Tongue (tissue), 2 donors: Measurements from ENCODE around the gene ST3GAL2. TPM values are rescaled to one million over a fixed set of nuclear protein-coding genes. Genes with fewer than 3 reads are reported as not detected.
"Not testable (repeated sequence)": the region's sequence is repeated elsewhere in the genome, so short reads cannot be mapped to it uniquely, and the experiment has no call there.

Source experiments
- DNase-seq: peaks from one replicate; pipeline ENCODE4 v3.0.0-alpha.2; 2015
- total RNA-seq: library from RNA; depleted of rRNA; stranded (reverse); fragments of >200 nt; gene quantifications from one replicate; pipeline ENCODE4 v1.2.3, GENCODE V29; 2014

ST3GAL2 gene
- total RNA-seq, 1 donor from 2014 or later: 35.8 TPM

DNA sequence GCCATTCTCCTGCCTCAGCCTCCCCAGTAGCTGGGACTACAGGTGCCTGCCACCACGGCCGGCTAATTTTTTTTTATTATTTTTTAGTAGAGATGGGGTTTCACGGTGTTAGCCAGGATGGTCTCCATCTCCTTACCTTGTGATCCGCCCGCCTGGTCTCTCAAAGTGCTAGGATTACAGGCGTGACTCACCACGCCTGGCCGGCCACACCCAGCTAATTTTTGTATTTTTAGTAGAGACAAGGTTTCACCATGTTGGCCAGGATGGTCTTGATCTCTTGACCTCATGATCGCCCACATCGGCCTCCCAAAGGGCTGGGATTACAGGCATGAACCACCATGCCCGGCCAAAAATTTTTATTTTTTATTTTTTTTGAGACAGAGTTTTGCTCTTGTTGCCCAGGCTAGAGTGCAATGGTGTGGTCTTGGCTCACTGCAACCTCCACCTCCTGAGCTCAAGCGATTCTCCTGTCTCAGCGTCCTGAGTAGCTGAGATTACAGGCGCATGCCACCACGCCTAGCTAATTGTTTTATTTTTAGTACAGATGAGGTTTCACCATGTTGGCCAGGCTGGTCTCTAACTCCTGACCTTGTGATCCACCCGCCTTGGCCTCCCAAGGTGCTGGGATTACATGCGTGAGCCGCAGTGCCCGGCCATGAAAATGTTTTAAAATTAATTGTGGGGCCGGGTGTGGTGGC, 52.5 kb downstream of the ST3GAL2 start:
- DNase-seq: not testable (repeated sequence)

DNA sequence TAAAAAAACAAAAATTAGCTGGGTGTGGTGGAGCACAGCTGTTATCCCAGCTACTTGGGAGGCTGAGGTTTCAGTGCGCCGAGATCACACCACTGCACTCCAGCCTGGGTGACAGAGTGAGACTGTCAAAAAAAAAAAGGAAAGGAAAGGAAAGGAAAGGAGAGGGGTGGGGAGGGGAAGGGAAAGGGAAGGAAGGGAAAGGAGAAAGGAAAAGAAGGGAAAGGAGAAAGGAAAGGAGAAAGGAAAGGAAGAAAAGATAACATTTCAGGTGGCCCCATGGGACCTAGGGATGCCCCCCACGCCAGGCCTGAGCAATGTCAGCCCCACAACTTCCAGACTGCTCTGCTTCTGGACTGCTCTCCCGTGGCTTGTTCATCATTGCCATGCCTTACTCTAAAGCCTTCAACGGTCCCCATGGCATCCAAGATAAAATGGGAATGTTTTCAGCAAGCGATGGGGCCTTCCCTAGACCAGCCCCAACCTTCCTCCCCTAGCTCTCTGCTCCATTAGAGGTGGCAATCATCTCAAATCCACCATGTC, 55.4 kb downstream of the ST3GAL2 start:
- DNase-seq: no peak

DNA sequence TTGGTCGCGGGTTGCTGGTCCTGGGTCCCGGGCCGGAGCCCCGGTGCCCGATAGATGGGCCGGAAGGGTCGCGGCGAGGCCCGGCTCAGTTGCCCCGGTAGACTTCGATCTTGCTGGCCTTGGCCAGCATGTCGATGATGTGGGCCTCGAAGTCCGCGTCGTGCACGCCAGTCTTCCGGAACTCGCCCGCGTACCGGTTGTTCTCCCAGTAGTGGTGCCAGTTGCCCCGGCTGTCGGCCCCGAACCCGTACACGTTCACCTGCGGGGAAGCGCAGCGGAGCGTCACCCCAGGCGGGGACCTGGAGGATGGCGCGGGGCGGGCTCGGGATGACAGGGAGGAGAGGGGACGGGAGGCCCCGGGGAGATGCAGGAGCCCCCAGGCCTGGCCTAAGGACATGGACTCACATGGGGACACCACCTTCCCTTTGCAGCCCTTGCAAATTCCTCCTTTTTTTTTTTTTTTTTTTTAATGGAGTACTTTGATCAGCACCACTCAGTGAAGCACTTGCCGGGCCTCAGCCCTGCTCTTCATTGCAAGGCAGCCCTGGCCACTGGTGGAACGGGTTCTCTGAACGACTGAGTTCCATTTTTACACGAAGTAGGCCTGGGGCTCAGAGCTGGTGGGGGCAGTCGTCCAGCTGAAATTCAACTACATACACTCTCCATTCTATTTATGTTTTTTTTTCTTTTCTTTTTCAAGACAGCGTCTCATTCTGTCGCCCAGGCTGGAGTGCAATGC, 57.1 kb downstream of the ST3GAL2 start:
- no peak for DNase-seq

DNA sequence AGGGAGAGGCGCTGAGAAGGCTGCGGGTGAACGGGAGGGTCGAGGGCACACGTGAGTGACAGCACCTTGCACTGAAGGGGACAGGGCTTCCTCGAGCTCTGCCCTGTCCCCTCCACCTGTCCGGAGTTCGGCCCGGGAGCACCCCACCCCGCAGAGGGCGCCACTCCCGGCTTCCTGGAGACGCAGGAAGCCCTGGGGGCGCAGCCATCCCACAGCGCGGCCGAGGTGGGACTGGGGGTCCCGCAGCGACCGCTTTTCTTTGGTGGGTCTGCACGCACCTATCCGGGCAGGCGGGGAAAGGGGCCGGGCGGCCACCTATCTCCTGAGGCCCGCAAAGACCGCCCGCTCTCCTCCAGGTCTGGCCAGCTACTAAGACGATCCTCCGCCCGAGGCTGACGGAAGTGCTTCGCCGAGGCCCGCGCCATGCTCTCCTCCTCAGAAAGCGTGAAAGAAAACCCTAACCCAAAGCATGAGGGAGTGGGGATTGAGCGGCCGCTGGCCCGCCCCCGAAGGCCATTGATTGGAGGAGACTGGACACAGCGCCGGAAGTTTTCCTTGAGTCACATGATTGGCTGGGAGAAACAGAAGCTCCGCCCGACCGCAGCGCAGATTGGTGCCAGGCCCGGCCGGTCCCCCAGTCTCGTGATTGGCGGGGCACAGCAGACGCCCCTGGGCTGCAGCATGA, 57.8 kb downstream of the ST3GAL2 start:
- peak; percentile 99 for DNase-seq

DNA sequence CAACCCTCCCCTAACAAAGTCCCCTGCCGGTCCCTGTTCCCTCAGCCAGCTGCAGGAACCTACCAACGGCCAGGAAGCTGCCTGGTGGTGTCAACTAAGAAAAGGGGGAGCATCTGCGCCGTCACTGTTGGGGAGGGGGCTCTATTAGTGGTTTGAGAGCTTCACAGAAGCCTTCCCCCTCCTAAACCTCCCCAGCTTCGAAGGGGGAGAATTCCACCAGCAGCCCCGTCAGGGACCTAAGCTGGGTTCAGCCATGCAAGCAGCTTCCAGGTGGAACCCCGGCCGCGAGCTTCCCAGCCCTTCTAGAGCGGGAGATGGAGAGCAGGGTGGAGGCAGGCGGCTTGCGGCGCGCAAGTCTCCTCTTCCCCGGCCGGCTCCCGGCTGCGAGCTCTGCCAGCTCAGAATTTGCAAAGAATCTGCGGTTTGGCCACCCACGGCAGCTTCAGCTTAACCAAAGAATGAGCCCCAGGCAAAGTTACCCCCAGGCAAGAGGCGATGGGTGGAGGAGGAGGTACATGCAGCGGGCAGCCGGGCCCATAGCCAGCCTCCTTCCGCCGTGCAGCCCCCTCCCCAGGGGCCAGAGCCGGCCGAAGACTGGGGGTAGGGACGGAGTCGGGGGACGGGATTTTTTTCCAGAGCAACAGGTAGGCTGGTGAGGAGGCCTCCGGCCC, 58.5 kb downstream of the ST3GAL2 start:
- DNase-seq: peak; percentile 70

DNA sequence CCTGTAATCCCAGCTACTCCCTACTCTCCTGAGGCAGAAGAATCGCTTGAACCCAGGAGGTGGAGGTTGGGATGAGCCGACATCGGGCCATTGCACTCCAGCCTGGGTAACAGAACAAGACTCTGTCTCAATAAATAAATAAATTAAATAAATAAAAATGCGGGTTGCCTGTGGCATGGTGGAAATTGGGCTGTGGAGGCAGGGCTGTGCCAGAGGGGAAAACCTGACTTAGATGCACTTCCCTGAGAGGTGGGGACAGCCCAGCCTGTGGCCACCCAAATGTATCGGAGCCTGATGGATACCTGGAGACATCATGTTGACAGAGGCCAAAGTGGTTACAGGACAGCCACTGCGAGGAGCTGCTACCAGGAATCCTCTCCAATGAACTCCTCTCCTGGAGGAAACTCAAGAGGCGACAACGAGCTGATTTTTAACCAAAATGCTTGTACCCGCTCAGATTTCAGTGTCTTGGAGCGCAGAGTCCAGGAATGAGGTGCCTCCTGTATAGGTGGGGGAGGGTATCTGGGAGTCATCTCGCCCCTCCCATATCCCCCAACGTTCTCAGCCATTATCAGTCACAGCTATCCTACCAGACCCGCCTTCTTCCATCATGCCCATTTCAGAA, 59.9 kb downstream of the ST3GAL2 start:
- DNase-seq: no peak

DNA sequence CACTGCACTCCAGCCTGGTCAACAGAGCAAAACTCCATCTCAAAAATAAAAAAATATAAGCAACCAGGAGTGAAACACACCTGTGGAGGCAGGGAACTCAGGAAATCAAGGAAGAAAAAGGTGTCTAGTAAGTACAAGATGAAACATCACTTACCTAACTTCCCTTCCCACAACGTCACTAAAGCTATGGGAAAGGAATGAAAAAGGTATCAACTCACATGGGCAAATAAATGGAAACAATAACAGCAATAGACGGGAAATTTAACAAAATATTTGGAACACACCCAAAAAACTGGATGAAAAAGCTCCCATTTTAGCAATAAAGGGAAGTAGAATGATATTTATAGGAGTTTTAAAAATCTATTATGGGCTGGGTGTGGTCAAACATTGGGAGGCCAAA, 61.1 kb downstream of the ST3GAL2 start:
- no peak for DNase-seq

DNA sequence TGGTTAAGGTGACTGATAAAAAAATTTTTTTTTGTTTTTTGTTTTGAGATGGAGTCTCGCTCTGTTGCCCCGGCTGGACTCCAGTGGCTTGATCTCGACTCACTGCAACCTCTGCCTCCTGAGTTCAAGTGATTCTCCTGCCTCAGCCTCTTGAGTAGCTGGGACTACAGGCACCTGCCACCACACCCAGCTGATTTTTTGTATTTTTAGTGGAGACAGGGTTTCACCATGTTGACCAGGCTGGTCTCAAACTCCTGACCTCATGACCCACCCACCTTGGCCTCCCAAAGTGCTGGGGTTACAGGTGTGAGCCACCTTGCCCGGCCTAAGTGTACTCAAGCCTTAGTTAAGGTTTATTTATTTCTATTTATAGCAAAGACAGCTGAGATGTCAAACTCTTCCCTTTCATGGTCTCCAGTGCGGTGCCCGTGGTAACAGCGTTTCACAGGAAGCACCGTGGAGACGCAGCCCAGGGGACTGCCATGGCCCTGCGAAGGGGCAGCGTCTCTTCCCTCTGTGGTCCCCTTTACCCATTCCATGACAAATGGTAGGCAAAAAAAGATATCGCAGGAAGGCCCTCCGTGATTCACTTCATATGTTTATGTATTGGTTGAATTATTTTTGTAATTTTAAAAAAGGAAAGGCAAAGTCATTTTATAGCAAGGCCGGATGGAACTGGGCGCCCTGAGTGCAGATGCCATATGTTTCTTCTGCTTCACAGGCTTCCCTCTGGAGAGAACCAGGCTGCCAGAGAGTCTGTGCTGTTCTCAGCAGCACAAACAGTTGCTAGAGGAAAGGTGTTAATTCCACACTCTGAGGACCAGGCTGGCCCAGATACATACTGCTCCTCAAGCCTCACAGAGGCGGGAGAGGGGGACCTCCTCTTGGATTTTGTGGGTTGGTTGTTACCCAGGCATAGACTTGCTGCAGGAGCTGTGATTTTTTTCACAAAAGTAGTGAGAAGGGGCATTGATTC, 63.0 kb downstream of the ST3GAL2 start:
- DNase-seq: peak; percentile 33

DNA sequence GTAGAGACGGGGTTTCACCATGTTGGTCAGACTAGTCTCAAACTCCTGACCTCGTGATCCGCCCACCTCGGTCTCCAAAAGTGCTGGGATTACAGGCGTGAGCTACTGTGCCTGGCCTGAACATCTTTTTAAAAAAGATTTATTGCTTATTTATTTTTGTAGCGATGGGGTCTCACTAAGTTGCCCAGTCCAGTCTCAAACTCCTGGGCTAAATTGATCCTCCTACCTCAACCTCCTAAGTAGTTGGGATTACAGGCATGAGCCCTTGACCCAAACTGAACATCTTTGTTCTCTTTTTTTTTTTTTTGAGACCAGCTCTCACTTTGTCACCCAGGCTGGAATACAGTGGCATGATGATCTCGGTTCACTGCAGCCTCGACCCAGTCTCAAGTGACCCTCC, 64.7 kb downstream of the ST3GAL2 start:
- no peak for DNase-seq

DNA sequence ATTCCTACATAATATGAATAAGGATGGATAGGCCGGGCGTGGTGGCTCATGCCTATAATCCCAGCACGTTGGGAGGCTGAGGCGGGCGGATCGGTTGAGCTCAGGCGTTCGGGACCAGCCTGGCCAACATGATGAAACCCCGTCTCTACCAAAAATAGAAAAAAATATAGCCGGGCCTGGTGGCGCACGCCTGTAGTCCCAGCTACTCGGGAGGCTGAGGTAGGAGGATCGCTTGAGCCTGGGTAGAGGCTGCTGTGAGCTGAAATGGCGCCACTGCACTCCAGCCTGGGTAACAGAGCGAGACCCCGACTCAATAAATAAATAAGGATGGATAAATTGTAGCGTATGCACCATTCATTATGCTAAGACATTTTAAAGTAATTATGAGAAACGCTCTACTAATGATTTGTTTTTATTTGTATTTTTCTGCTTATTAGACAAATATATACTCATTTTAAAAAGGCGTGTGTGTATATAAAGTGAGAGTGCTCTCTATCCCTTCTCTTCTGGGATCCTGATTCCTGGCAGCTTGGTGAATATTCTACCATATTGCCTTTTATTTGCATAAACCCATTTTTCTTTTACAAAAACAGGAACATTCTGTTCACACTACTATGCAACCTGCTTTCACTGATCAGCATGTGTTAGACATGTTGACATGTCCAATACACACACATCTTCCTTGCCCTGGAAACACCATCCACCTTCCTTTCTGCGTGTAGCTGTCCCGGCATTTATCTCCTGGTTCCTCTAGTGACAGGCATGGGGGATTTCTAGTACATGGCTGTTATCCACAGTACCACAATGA, 65.8 kb downstream of the ST3GAL2 start:
- DNase-seq: no peak

DNA sequence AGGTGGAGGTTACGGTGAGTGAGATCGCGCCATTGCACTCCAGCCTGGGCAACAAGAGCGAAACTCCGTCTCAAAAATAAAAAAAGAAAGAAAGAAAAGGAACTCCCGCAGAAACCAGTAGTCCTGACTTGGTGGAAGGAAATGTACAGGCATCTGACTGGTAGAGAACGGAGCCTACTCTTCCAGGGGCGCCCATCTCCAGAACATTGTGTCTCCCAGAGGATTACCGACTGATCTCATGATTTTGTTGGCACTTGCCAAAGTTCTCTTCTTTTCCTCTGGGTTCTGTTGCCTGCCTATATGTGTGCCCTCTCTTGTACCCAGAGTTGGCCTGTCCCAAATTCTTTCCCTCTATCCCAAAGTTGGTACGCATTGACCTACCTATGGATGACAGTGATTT, 68.0 kb downstream of the ST3GAL2 start:
- DNase-seq: no peak

DNA sequence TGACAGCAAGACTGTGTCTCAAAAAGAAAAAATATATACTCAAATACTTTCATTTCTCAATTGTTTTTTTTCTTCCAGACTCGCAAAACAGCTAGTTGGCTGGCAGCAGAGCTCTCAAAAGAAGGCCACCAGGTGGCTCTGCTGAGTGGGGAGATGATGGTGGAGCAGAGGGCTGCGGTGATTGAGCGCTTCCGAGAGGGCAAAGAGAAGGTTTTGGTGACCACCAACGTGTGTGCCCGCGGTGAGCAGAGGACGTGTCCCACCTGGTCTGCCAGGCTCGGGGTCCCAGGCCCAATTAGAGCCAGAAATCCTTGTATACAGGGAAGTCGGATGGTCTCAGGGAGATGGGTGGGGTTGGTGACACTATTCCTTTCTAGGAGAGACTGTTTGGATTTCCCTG, 68.8 kb downstream of the ST3GAL2 start:
- DNase-seq: peak; percentile 22

DNA sequence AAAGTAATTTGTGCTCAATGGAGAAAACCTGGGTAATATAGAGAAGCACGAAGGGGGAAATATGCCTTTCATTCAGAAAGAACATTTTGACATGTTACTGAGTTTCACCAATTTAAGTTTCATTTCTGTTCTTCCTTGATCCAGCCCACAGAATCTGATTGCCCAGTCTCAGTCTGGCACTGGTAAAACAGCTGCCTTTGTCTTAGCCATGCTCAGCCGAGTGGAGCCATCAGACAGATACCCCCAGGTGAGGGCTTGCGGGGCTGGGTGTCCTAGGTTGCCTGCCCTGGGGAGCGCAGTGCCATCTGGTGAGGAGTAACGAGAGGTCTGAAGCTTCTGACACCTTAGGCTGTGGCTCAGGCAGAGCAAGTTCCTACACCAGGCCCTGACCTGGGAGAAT, 74.5 kb downstream of the ST3GAL2 start:
- no peak for DNase-seq

DNA sequence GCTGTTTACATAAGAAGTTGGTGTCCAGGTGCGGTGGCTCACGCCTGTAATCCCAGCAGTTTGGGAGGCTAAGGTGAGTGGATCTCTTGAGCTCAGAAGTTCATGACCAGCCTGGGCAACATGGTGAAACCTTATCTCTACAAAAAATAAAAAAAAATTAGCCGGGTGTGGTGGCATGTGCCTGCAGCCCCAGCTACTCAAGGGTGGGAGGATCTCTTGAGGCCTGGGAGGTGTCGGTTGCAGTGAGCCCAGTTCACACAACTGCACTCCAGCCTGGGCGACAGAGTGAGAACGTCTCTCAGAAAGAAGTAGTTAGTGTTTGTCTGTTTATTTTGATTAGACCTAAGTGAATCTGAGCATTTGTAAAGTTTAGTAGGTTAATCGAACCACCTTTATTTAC, 79.3 kb downstream of the ST3GAL2 start:
- DNase-seq: no peak

DNA sequence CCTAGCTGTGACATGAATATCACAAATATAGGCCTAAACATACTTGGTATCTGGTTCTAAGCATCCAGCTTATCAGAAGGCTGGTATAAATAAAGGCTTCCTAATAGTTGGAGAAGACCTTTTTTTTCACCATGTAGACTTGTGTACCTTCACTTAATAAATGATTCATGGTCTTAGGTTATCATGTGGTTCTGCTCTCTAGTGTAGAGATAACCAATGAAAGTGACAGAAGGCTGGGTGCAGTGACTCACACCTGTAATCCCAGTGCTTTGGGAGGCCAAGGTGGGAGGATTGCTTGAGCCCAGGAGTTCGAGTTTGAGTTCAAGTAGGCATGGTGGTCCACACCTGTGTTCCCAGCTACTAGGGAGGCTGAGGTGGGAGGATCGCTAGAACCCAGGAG, 89.1 kb downstream of the ST3GAL2 start:
- no peak for DNase-seq

DNA sequence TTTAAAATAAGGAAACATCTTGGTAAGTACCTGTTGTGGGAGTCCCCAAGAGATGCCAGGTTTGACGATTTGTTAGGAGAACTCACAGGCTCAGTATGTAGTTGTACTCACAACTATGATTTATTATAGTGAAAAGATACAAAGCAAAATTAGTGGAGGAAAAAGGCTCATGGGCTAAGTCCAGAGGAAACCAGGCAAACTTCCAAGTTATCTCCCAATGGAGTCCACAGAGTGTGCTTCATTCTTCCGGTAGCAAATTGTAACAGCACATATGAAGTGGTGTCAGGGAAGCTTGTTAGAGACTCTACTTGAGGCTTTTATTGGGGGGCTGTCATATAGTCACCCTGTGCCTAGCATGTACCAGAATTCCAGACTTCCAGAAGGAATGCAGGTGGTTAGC, 89.9 kb downstream of the ST3GAL2 start:
- DNase-seq: peak; percentile 25

DNA sequence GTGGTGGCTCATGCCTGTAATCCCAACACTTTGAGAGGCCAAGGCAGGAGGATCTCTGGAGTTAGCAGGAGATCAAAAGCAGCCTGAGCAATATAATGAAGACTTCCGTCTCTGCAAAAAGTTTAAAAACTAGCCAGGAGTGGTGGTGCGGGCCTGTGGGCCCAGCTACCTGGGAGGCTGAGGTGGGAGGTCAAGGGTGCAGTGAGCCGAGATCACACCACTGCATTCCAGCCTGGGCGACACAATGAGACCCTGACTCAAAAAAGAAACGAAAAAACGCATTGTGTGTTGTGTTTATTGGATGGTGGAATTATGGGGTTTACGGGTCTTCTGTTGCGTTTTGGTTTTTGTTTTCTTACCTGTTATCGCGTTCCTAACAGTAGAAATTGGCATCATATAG, 93.1 kb downstream of the ST3GAL2 start:
- no peak for DNase-seq

DNA sequence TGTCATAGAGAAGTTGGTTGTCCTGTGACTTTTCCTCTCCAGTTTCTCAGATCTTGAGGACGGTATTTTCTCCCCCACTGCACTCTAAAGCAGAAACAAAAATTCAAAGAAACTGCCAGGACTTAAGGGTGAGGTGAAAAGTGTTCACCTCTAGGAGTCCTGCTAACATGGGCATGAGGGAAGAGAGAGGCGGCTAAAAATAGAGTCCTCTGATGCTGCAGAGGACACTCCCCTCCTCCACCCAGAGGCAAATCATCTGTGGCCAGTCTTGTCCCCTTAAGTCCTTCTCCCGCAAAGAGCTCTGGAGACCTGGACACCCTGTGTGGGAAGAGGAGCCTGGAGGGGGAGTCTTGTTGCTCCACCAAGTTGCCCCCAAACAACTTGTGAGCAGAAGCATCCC, 96.9 kb downstream of the ST3GAL2 start:
- no peak for DNase-seq

DNA sequence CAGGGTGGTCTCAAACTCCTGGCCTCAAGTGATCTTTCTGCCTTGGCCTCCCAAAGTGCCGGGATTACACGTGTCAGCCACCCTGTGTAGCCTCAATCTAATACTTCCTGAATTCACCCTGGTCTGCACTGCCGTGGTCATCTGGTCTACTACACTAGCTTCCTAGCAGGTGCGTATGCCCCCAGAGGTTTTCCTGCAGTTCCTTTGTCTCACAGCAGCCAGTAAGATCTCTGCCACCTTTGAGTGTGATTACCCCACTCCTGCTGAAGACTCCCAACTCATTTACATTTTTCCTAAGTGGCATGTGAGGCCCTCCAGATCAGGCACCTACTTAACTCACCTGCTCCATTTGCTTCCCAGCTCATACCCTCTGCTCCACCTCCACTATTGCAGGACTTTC, 97.3 kb downstream of the ST3GAL2 start:
- DNase-seq: no peak

DNA sequence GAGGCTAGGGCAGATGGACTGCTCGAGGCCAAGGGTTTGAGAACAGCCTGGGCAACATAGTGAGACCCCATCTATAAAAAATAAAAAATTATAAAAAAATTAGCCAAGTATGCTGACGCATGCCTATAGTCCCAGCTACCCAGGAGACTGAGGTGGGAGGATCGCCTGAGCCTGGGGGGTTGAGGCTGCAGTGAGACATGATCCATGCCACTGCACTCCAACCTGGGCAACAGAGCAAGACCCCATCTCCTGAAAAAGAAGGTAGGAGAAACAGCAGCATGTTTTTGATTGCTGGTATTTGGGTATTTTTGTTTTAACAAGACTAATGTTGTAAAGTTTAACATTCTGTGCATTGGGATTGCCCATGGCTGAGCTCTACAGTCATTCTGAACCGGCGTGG, 101.1 kb downstream of the ST3GAL2 start:
- no peak for DNase-seq
